ENCODE data around the gene DCBLD1.

The DCBLD1 gene

GRCh38 chr6:117506180-117506835, 23.8 kb downstream of the DCBLD1 start:
- TF ChIP-seq CTCF (IDR thresholded peaks at IDR 0.05; ENCODE audit: low read length) (no peak), EZH2 (IDR thresholded peaks at IDR 0.05; ENCODE audit: borderline replicate concordance, low read length) (no peak)
- Histone ChIP-seq H3K4me3 (ENCODE audit: low read depth, low read length, poor library complexity, severe bottlenecking) (no peak overlapping the region), H4K20me1 (ENCODE audit: insufficient read depth, low read length) (no peaks in the 10 kb centered on the region), H2AFZ (ENCODE audit: low read length) (no peak overlapping the region), H3K9me3 (ENCODE audit: low read length) (no peaks in the 10 kb centered on the region), H3K27ac (ENCODE audit: low read depth, low read length, poor library complexity, severe bottlenecking) (no peak overlapping the region), H3K9me2 (ENCODE audit: low read depth, low read length) (no peaks in the 10 kb centered on the region), H3K27me3 (ENCODE audit: insufficient read depth, low read length) (no peaks in the 10 kb centered on the region), H3K4me2 (ENCODE audit: low read length) (no peak overlapping the region), H3K36me3 (ENCODE audit: insufficient read depth, low read length) (peaks cover 15% of the 10 kb centered on the region; the same call in 1 of the 2 replicates), H3K4me1 (ENCODE audit: insufficient read depth, low read length, severe bottlenecking) (no peaks in the 10 kb centered on the region), H3K9ac (ENCODE audit: low read length) (no peak overlapping the region), H3F3A (ENCODE audit: insufficient read depth, low read length) (no peaks in the 10 kb centered on the region), H3K79me2 (ENCODE audit: insufficient read depth, low read length) (no peaks in the 10 kb centered on the region)

- Histone ChIP-seq H2AFZ (ENCODE audit: low read length) (no peak overlapping the region), H3K4me2 (ENCODE audit: low read length) (no peak overlapping the region), H3K79me2 (ENCODE audit: insufficient read depth, low read length) (no peaks in the 10 kb centered on the region), H3K4me3 (ENCODE audit: low read depth, low read length, poor library complexity, severe bottlenecking) (no peak overlapping the region), H4K20me1 (ENCODE audit: insufficient read depth, low read length) (no peaks in the 10 kb centered on the region), H3K36me3 (ENCODE audit: insufficient read depth, low read length) (peaks cover 15% of the 10 kb centered on the region; the same call in 1 of the 2 replicates), H3K9ac (ENCODE audit: low read length) (no peak overlapping the region), H3K27me3 (ENCODE audit: insufficient read depth, low read length) (no peaks in the 10 kb centered on the region), H3K9me2 (ENCODE audit: low read depth, low read length) (no peaks in the 10 kb centered on the region), H3K9me3 (ENCODE audit: low read length) (no peaks in the 10 kb centered on the region), H3K4me1 (ENCODE audit: insufficient read depth, low read length, severe bottlenecking) (no peaks in the 10 kb centered on the region), H3F3A (ENCODE audit: insufficient read depth, low read length) (no peaks in the 10 kb centered on the region), H3K27ac (ENCODE audit: low read depth, low read length, poor library complexity, severe bottlenecking) (no peak overlapping the region)
- TF ChIP-seq CTCF (IDR thresholded peaks at IDR 0.05; ENCODE audit: low read length) (no peak), EZH2 (IDR thresholded peaks at IDR 0.05; ENCODE audit: borderline replicate concordance, low read length) (no peak)
Measured at GRCh38 chr6:117506907-117507306, 24.4 kb downstream of the DCBLD1 start.

GRCh38 chr6:117508450-117508971, 26.0 kb downstream of the DCBLD1 start:
- H3K9me2 ChIP-seq (ENCODE audit: low read depth, low read length) = no peaks in the 10 kb centered on the region
- no peak for TF ChIP-seq EZH2 (IDR thresholded peaks at IDR 0.05; ENCODE audit: borderline replicate concordance, low read length)
- no peak for TF ChIP-seq CTCF (IDR thresholded peaks at IDR 0.05; ENCODE audit: low read length)
- no peaks in the 10 kb centered on the region for H3K79me2 ChIP-seq (ENCODE audit: insufficient read depth, low read length)
- no peaks in the 10 kb centered on the region for H4K20me1 ChIP-seq (ENCODE audit: insufficient read depth, low read length)
- no peak overlapping the region for H3K4me3 ChIP-seq (ENCODE audit: low read depth, low read length, poor library complexity, severe bottlenecking)
- no peak overlapping the region for H3K4me2 ChIP-seq (ENCODE audit: low read length)
- no peak overlapping the region for H2AFZ ChIP-seq (ENCODE audit: low read length)
- no peak overlapping the region for H3K9ac ChIP-seq (ENCODE audit: low read length)
- no peaks in the 10 kb centered on the region for H3F3A ChIP-seq (ENCODE audit: insufficient read depth, low read length)
- no peaks in the 10 kb centered on the region for H3K27me3 ChIP-seq (ENCODE audit: insufficient read depth, low read length)
- H3K36me3 ChIP-seq (ENCODE audit: insufficient read depth, low read length) = peaks cover 15% of the 10 kb centered on the region; the same call in 1 of the 2 replicates
- H3K27ac ChIP-seq (ENCODE audit: low read depth, low read length, poor library complexity, severe bottlenecking) = no peak overlapping the region
- H3K4me1 ChIP-seq (ENCODE audit: insufficient read depth, low read length, severe bottlenecking) = no peaks in the 10 kb centered on the region
- H3K9me3 ChIP-seq (ENCODE audit: low read length) = no peaks in the 10 kb centered on the region

Measured in OCI-LY1 (cell line).